Glomerular visceral epithelial cell (primary cell): ENCODE data around the gene TEX28.
"Not testable (repeated sequence)": the region's sequence is repeated elsewhere in the genome, so short reads cannot be mapped to it uniquely, and the experiment has no call there.

ENCODE experiments used
- DNase-seq: peaks from one replicate; pipeline ENCODE4 v3.0.0-alpha.2; 2016; ENCODE audit errors: extremely low spot score

TEX28 gene

DNA sequence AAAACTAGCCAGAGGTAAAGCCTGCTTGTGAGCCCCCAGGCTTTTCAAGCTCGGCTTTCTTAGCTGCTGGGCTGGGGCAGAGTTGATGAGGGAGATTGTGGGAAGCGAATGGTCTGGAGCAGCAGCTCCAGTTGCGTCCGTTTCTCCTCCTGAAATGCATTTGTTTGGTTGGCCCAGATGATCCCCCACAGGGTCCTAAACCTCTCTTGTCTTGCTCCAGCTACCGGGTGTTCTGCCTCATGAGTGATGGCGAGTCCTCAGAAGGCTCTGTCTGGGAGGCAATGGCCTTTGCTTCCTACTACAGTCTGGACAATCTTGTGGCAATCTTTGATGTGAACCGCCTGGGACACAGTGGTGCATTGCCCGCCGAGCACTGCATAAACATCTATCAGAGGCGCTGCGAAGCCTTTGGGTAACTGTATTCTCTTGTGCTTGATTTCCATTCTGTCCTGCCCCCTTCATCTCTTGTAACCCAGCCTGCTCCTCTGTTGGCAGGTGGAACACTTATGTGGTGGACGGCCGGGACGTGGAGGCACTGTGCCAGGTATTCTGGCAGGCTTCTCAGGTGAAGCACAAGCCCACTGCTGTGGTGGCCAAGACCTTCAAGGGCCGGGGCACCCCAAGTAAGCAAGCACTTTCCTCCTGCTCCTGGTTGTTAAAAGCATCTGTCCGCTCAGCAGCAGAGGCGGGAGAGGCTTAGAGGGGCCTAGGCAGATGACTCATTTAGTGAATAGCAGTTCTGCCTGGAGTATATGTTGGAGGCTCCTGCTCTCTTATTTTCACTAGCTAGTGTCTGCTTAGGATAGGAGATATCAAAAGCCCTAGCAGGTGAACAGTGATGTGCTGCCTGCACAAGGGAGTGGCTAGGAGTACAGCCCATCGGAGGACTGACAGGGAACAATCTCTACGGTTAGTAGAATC lies 16.0 kb upstream of the TEX28 start:
- DNase-seq: no peak

DNA sequence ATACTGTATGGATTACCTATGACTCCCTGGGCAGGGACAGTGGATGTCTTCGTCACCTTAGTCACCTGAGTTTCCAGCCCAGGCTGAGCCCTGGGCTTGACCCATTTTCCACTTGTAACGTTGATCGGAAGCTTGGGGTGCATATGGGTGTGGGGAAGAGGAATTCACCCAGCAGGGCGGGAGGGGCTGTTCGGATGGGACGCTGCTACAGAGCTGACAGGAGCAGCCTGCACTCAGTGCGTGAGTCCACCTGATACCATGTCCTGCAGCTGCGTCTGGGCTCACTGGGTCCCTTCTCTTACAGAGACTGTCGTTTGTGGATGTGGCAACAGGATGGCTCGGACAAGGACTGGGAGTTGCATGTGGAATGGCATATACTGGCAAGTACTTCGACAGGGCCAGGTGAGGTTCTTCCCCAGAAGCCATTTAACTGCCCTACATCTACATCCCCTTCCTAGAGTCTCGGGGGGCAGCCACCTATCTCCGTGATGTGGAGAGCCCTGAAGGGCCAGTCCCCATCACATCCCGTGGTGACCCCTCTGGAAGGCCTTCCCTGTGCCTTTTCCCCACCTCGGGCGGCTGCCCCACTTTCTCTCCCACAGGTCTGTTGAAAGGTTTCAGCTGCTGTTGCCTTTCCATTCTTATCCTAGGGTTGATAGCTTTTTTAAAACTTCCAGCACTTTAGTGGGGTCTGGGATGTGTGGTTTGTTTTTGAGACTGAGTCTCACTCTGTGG lies 14.3 kb upstream of the TEX28 start:
- DNase-seq: no peak

- peak; percentile 36 for DNase-seq
Measured at GRCh38 chrX:154308108-154308946, 13.4 kb upstream of the TEX28 start.

- DNase-seq: no peak
Measured at GRCh38 chrX:154307202-154307601, 12.3 kb upstream of the TEX28 start.

DNA sequence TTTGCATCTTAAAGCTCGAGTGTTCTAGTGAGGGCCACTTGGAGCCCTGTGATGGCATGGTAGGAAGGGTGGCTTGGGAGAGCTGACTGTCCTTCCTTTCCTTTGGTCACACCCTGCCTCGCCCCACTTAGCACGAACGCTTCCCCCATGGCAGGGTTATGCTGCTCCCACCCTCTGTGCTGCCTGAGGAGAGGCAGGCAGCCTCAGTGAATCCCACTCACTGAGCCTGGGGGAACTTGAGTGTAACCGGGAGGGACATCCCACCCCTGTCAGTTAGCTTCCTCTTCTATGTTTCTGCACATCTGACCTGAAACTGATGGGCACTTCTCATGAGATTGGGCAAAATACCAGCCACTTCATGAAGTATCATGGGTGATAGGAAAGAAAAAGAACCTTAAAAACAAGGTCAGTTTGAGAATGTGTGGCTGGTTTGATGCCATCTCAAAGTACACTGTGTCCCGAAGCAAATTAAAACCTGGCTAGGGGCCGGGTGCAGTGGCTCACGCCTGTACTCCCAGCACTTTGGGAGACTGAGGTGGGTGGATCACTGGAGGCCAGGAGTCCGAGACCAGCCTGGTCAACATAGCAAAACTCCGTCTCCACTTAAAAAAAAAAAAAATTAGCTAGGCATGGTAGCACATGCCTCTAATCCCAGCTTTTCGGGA lies 10.7 kb upstream of the TEX28 start:
- no peak for DNase-seq

DNA sequence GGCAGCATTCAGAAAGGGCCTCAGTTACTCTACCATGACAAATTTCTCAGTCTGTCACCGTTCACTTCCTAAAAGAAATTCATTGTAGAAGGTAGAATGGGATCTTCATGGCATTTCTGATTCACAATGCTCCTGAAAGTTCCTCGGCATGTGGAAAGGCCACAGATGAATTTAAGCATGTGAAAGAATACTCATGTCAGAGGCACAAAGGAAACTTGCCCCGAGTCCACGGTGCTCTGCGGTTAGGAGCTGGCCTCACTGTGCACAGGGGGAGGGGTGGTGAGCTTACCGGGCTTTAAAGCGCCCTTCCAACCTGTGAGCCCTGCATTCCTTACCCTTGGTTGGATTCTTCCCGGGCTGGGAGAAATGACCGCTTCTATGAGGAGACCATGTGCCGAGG lies 9.9 kb upstream of the TEX28 start:
- peak; percentile 15 for DNase-seq

- DNase-seq: no peak
Measured at GRCh38 chrX:154303476-154303875, 8.6 kb upstream of the TEX28 start.

- not testable (repeated sequence) for DNase-seq
Measured at GRCh38 chrX:154302998-154303397, 8.1 kb upstream of the TEX28 start.

DNA sequence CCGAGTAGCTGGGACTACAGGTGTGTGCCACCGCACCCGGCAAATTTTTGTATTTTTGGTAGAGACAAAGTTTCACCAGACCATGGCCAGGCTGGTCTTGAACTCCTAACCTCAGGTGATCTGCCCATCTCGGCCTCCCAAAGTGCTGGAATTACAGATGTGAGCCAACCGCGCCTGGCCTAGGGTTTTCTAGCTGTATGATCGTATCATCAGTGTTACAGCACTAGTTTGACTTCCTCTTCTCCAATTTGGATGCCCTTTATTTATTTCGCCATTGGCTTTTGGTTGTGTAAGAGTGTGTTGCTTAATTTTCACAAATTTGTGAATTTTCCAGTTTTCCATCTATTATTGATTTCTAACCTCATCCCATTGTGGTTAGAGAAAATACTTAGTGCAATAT lies 5.9 kb upstream of the TEX28 start:
- DNase-seq: no peak

- no peak for DNase-seq
Measured at GRCh38 chrX:154298312-154298711, 3.4 kb upstream of the TEX28 start.

- no peak for DNase-seq
Measured at GRCh38 chrX:154296731-154297130, 1.8 kb upstream of the TEX28 start.

DNA sequence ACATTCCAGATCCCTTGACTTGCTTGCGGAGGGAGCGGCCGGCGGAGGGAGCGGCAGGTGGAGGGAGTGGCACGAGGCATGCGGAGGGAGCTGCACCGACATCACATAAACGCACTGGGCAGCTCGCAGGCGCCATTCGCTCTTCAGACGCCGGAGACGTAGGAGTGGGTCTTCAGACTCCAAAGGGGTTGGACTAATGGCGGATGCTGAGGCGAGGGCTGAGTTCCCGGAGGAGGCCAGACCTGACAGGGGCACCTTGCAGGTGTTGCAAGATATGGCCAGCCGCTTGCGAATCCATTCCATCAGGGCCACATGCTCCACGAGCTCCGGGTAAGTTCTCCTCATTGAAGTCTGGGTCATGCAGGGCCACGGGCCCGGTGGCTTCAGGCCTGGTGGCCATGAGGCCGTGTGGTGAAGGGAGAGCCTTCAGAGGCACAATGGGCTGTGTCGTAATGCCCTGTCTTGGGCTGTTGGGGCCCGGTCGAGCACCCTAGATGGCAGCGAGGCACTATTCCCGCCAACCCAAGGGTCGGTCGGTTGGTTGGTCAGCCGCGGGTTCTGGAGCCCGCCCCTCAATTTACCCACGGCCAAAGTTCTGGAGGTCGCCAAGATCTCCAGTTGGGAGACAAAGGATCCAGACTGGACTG lies 863 bp upstream of the TEX28 start, which contains the start of gene TKTL1:
TKTL1 (plus strand) TSS at position 132 of the 647 bp plus-strand sequence; CDS start at position 197, 65 bp downstream.
- DNase-seq: no peak

GRCh38 chrX:154286406-154286805 lies 8.5 kb downstream of the TEX28 start:
- not testable (repeated sequence) for DNase-seq

GRCh38 chrX:154284489-154285338 lies 10.2 kb downstream of the TEX28 start:
- not testable (repeated sequence) for DNase-seq

DNA sequence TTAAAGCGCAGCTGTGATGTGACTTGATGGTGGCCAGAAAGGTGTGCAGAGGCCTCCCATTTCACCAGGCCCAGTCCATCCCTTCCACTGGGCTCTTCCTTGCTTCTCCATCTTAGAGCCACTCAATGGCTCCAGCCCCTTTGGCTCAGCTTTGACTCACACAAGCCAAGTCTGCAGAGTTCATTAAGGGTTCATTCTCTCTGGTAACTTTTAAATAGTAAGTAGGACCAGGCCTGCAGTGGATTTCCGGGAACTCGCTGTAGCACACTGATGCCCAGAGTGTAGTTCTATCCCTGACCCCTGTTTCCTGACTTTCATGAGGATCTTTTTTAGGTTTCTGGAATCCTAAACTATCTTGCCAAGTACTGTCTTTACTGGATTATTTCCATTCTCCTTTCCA lies 25.7 kb downstream of the TEX28 start:
- DNase-seq: not testable (repeated sequence)

- DNase-seq: not testable (repeated sequence)
Measured at GRCh38 chrX:154263072-154263471, 31.9 kb downstream of the TEX28 start.

DNA sequence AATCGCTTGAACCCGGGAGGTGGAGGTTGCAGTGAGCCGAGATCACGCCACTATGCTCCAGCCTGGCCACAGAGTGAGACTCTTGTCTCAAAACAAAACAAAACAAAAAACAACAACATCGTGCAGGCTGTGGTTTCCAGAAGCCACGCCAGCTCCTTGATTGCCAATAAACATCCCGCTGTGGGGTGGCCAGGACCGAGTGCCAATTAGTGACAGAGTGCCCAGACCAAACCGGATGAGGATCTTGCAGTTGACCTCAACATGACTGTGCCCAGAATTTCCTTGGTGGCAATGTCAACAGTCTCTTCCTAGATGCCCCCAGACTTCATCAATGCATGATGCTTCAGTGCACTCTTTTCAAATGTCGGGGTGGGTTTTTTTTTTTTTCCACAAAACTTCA lies 36.2 kb downstream of the TEX28 start:
- DNase-seq: not testable (repeated sequence)

DNA sequence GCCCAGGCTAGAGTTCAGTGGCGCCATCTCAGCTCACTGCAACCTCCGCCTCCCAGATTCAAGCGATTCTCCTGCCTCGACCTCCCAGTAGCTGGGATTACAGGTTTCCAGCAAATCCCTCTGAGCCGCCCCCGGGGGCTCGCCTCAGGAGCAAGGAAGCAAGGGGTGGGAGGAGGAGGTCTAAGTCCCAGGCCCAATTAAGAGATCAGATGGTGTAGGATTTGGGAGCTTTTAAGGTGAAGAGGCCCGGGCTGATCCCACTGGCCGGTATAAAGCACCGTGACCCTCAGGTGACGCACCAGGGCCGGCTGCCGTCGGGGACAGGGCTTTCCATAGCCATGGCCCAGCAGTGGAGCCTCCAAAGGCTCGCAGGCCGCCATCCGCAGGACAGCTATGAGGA lies 37.6 kb downstream of the TEX28 start, which contains the start of gene OPN1MW3:
OPN1MW3 (plus strand) TSS at position 301 of the 400 bp plus-strand sequence; CDS start at position 339, 38 bp downstream.
- not testable (repeated sequence) for DNase-seq

DNA sequence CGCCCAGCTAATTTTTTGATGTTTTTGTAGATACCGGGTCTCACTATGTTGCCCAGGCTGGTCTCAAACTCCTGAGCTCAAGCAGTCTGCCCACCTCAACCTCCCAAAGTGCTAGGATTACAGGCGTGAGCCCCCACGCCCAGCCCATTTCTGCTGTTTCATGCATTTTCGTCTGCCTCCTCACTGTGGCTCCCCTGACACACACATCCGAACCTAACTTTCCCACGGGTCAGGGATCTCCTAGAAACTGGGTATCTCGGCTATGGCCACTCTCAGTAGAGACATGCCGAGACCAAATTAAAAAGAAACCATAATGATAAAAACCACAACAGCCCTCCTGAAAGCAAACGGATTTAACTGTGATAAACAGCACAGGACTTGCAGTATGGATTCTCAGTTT lies 46.8 kb downstream of the TEX28 start:
- DNase-seq: not testable (repeated sequence)
